ENCODE measurements around the gene ADH4.

DNA sequence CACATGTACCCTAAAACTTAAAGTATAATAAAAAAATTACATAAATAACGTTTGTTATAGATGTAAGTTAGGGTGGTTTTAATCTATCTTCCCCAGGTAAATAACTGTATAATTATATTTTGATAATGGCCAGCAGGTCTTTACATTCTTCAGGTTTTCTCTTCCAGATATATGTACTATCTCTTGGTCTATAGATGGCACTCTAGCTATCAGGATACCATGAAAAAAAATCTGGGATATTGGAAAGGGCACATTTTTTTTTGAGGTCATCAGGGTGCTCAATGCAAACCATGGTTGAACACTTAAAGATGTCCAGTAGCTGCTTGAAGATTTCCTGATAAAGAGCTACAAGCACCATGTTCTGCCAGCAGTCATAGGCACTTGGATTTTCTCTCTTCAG, 15.6 kb upstream of the ADH4 start:
- no peak for TF ChIP-seq POLR2A (IDR thresholded peaks at IDR 0.05)
- TF ChIP-seq, protein P1, sequence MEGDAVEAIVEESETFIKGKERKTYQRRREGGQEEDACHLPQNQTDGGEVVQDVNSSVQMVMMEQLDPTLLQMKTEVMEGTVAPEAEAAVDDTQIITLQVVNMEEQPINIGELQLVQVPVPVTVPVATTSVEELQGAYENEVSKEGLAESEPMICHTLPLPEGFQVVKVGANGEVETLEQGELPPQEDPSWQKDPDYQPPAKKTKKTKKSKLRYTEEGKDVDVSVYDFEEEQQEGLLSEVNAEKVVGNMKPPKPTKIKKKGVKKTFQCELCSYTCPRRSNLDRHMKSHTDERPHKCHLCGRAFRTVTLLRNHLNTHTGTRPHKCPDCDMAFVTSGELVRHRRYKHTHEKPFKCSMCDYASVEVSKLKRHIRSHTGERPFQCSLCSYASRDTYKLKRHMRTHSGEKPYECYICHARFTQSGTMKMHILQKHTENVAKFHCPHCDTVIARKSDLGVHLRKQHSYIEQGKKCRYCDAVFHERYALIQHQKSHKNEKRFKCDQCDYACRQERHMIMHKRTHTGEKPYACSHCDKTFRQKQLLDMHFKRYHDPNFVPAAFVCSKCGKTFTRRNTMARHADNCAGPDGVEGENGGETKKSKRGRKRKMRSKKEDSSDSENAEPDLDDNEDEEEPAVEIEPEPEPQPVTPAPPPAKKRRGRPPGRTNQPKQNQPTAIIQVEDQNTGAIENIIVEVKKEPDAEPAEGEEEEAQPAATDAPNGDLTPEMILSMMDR (IDR thresholded peaks at IDR 0.05): no peak
